ENCODE measurements around the gene CLASRP. TPM values are rescaled to one million over a fixed set of nuclear protein-coding genes. Genes with fewer than 3 reads are reported as not detected.

CLASRP gene
- total RNA-seq, 2 experiments from 2014 or later = 142 to 166 TPM

- Histone ChIP-seq H3K79me2 (ENCODE audit: insufficient read depth, low read depth, low read length) (no peaks in the 10 kb centered on the region), H2AFZ (ENCODE audit: low read length) (no peak overlapping the region), H3K9me2 (ENCODE audit: insufficient read depth, low read length) (no peaks in the 10 kb centered on the region), H3K9me3 (ENCODE audit: low read length) (no peaks in the 10 kb centered on the region), H3K4me1 (ENCODE audit: insufficient read depth, low read length, poor library complexity, severe bottlenecking) (no peaks in the 10 kb centered on the region), H3K27ac (ENCODE audit: low read depth, low read length, poor library complexity, severe bottlenecking) (no peak overlapping the region), H3K4me3 (ENCODE audit: low read depth, low read length, poor library complexity, severe bottlenecking) (no peak overlapping the region), H3K4me2 (ENCODE audit: low read length) (no peak overlapping the region), H4K20me1 (ENCODE audit: insufficient read depth, low read length) (no peaks in the 10 kb centered on the region), H3K36me3 (ENCODE audit: insufficient read depth, low read length) (peaks cover 84% of the 10 kb centered on the region)
- intact Hi-C loops (cut with micrococcal nuclease; ENCODE audit: unreplicated experiment) = no loop called here
- BruUV-seq (replicated peaks) = no TSS peak
- POLR2A ChIA-PET = no interaction called here
- CTCF ChIA-PET (ENCODE audit: unreplicated experiment) = no interaction called here
- TF ChIP-seq EZH2phosphoT487 (IDR thresholded peaks at IDR 0.05; ENCODE audit: borderline replicate concordance, low read depth, low read length) = no peak
- no peak for TF ChIP-seq CTCF (conservative IDR thresholded peaks at IDR 0.05; ENCODE audit: low read length)
- no peak for DNase-seq (ENCODE audit: low spot score)
These were observed 8.0 kb upstream of the CLASRP start for GRCh38 chr19:45030825-45031224.

GRCh38 chr19:45032421-45032820, 6.4 kb upstream of the CLASRP start:
- H3K36me3 ChIP-seq (ENCODE audit: insufficient read depth, low read length) = peaks cover 91% of the 10 kb centered on the region
- BruUV-seq (replicated peaks) = no TSS peak

DNA sequence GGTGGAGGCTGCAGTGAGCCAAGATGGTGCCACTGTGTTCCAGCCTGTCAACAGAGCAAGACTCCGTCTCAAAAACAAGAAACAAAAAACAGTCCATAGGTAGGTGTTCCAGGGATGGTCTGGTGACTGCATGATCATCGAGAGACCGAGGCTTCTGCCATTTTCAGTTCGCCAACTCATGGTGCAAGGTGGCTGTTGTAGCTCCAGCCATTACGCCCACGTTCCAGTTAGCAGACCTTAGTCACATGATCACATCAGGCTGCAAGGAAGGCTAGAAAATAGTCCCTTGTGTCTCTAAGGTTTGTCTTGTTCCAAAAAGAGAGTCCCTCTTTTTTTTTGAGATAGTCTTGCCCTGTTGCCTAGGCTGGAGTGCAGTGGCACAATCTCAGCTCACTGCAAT, 3.1 kb upstream of the CLASRP start:
- CTCF ChIA-PET (ENCODE audit: unreplicated experiment) = no interaction called here
- intact Hi-C loops (cut with micrococcal nuclease; ENCODE audit: unreplicated experiment) = no loop called here
- H3K4me1 ChIP-seq (ENCODE audit: insufficient read depth, low read length, poor library complexity, severe bottlenecking) = peaks cover 13% of the 10 kb centered on the region
- H3K36me3 ChIP-seq (ENCODE audit: insufficient read depth, low read length) = peaks cover 80% of the 10 kb centered on the region
- H3K27ac ChIP-seq (ENCODE audit: low read depth, low read length, poor library complexity, severe bottlenecking) = no peak overlapping the region
- no peak overlapping the region for H3K4me2 ChIP-seq (ENCODE audit: low read length)
- no peak overlapping the region for H3K4me3 ChIP-seq (ENCODE audit: low read depth, low read length, poor library complexity, severe bottlenecking)
- peaks cover 13% of the 10 kb centered on the region for H4K20me1 ChIP-seq (ENCODE audit: insufficient read depth, low read length)
- peaks cover 19% of the 10 kb centered on the region for H3K79me2 ChIP-seq (ENCODE audit: insufficient read depth, low read depth, low read length)
- H3K9me3 ChIP-seq (ENCODE audit: low read length) = no peaks in the 10 kb centered on the region
- no TSS peak for BruUV-seq (replicated peaks)
- no peak for DNase-seq (ENCODE audit: low spot score)
- POLR2A ChIA-PET = no interaction called here
- H3K9me2 ChIP-seq (ENCODE audit: insufficient read depth, low read length) = no peaks in the 10 kb centered on the region
- TF ChIP-seq CTCF (conservative IDR thresholded peaks at IDR 0.05; ENCODE audit: low read length) = no peak
- TF ChIP-seq EZH2phosphoT487 (IDR thresholded peaks at IDR 0.05; ENCODE audit: borderline replicate concordance, low read depth, low read length) = no peak
- H2AFZ ChIP-seq (ENCODE audit: low read length) = no peak overlapping the region

More at GRCh38 chr19:45032421-45032820, 6.4 kb upstream of the CLASRP start:
- TF ChIP-seq EZH2phosphoT487 (IDR thresholded peaks at IDR 0.05; ENCODE audit: borderline replicate concordance, low read depth, low read length) (no peak), CTCF (conservative IDR thresholded peaks at IDR 0.05; ENCODE audit: low read length) (no peak)
- no peaks in the 10 kb centered on the region for H3K9me3 ChIP-seq (ENCODE audit: low read length)
- H2AFZ ChIP-seq (ENCODE audit: low read length) = no peak overlapping the region
- POLR2A ChIA-PET = no interaction called here
- no peak overlapping the region for H3K4me2 ChIP-seq (ENCODE audit: low read length)
- H3K4me1 ChIP-seq (ENCODE audit: insufficient read depth, low read length, poor library complexity, severe bottlenecking) = no peaks in the 10 kb centered on the region
- no peaks in the 10 kb centered on the region for H3K79me2 ChIP-seq (ENCODE audit: insufficient read depth, low read depth, low read length)
- no peaks in the 10 kb centered on the region for H4K20me1 ChIP-seq (ENCODE audit: insufficient read depth, low read length)
- CTCF ChIA-PET (ENCODE audit: unreplicated experiment) = no interaction called here
- no peak for DNase-seq (ENCODE audit: low spot score)
- H3K27ac ChIP-seq (ENCODE audit: low read depth, low read length, poor library complexity, severe bottlenecking) = no peak overlapping the region
- H3K9me2 ChIP-seq (ENCODE audit: insufficient read depth, low read length) = no peaks in the 10 kb centered on the region
- H3K4me3 ChIP-seq (ENCODE audit: low read depth, low read length, poor library complexity, severe bottlenecking) = no peak overlapping the region
- intact Hi-C loops (cut with micrococcal nuclease; ENCODE audit: unreplicated experiment) = no loop called here
